ENCODE data around the gene PLXNC1. TPM values are rescaled to one million over a fixed set of nuclear protein-coding genes. Genes with fewer than 3 reads are reported as not detected.

PLXNC1 gene
- total RNA-seq, 2 experiments from 2014 or later = 4.0 to 5.6 TPM

GRCh38 chr12:94191811-94192210 lies 43.4 kb downstream of the PLXNC1 start:
- ChIA-PET POLR2A (no interaction called here), CTCF (no interaction called here)

- ChIA-PET POLR2A (no interaction called here), CTCF (interaction anchor here (1.2 kb wide), 1 partner anchor 12 kb away, joined by 3 read pairs; no protein-coding TSS in a partner anchor)
These were observed 44.1 kb downstream of the PLXNC1 start for GRCh38 chr12:94192506-94192905.

GRCh38 chr12:94193168-94193567 lies 44.8 kb downstream of the PLXNC1 start:
- CTCF ChIA-PET = interaction anchor here (1.2 kb wide), 1 partner anchor 12 kb away, joined by 3 read pairs; no protein-coding TSS in a partner anchor
- POLR2A ChIA-PET = no interaction called here

GRCh38 chr12:94195483-94195882 lies 47.1 kb downstream of the PLXNC1 start:
- POLR2A ChIA-PET = no interaction called here
- CTCF ChIA-PET = interaction anchor here (0.6 kb wide), 1 partner anchor 1400 kb away, joined by 3 read pairs; no protein-coding TSS in a partner anchor

GRCh38 chr12:94198469-94198868 lies 50.1 kb downstream of the PLXNC1 start:
- CTCF ChIA-PET = no interaction called here
- POLR2A ChIA-PET = interaction anchor here (0.6 kb wide), 1 partner anchor 13 kb away, joined by 8 read pairs; no protein-coding TSS in a partner anchor

- ChIA-PET POLR2A (interaction anchor here (0.6 kb wide), 1 partner anchor 13 kb away, joined by 8 read pairs; no protein-coding TSS in a partner anchor), CTCF (interaction anchor here (0.9 kb wide), 1 partner anchor 9 kb away, joined by 3 read pairs; no protein-coding TSS in a partner anchor)
These were observed 50.5 kb downstream of the PLXNC1 start for GRCh38 chr12:94198872-94199271.

- ChIA-PET POLR2A (no interaction called here), CTCF (interaction anchor here (0.9 to 1.7 kb wide), 2 partner anchors 8 to 10 kb away, joined by 3 to 5 read pairs; no protein-coding TSS in a partner anchor)
These were observed 51.7 kb downstream of the PLXNC1 start for GRCh38 chr12:94200069-94200468.

GRCh38 chr12:94200695-94201094 lies 52.3 kb downstream of the PLXNC1 start:
- ChIA-PET POLR2A (no interaction called here), CTCF (interaction anchor here (0.9 to 1.7 kb wide), 2 partner anchors 11 to 52 kb away, joined by 4 to 5 read pairs; partner anchors contain the start of gene PLXNC1)

GRCh38 chr12:94202245-94203180 lies 54.1 kb downstream of the PLXNC1 start:
- POLR2A ChIA-PET = interaction anchor here (0.5 kb wide), 1 partner anchor 697 kb away, joined by 11 read pairs; no protein-coding TSS in a partner anchor
- CTCF ChIA-PET = no interaction called here

GRCh38 chr12:94203181-94203546 lies 54.8 kb downstream of the PLXNC1 start:
- POLR2A ChIA-PET = interaction anchor here (0.5 kb wide), 1 partner anchor 698 kb away, joined by 11 read pairs; no protein-coding TSS in a partner anchor
- CTCF ChIA-PET = no interaction called here

- POLR2A ChIA-PET = interaction anchor here (0.5 kb wide), 1 partner anchor 9 kb away, joined by 4 read pairs; no protein-coding TSS in a partner anchor
- CTCF ChIA-PET = interaction anchor here (0.9 kb wide), 1 partner anchor 27 kb away, joined by 3 read pairs; no protein-coding TSS in a partner anchor
These were observed 55.4 kb downstream of the PLXNC1 start for GRCh38 chr12:94203796-94204195.

- ChIA-PET POLR2A (no interaction called here), CTCF (interaction anchor here (0.9 kb wide), 1 partner anchor 28 kb away, joined by 3 read pairs; no protein-coding TSS in a partner anchor)
These were observed 56.3 kb downstream of the PLXNC1 start for GRCh38 chr12:94204499-94205247.

- POLR2A ChIA-PET = no interaction called here
- CTCF ChIA-PET = interaction anchor here (1.0 kb wide), 1 partner anchor 57 kb away, joined by 3 read pairs; no protein-coding TSS in a partner anchor
These were observed 57.4 kb downstream of the PLXNC1 start for GRCh38 chr12:94205822-94206221.

GRCh38 chr12:94206886-94207285 lies 58.5 kb downstream of the PLXNC1 start:
- CTCF ChIA-PET = interaction anchor here (2.6 kb wide), 1 partner anchor 63 kb away, joined by 7 read pairs; no protein-coding TSS in a partner anchor
- POLR2A ChIA-PET = no interaction called here

- CTCF ChIA-PET = interaction anchor here (1.3 to 2.6 kb wide), 3 partner anchors 8 to 62 kb away, joined by 3 to 7 read pairs (median 6); partner anchors contain the start of gene PLXNC1
- POLR2A ChIA-PET = interaction anchor here (1.0 to 2.2 kb wide), 2 partner anchors 58 to 62 kb away, joined by 4 to 8 read pairs; no protein-coding TSS in a partner anchor
These were observed 59.1 kb downstream of the PLXNC1 start for GRCh38 chr12:94207467-94207848.

GRCh38 chr12:94207849-94208621 lies 59.7 kb downstream of the PLXNC1 start:
- CTCF ChIA-PET = interaction anchor here (0.8 to 2.6 kb wide), 4 partner anchors 9 to 62 kb away, joined by 3 to 7 read pairs (median 6); partner anchors contain the start of gene PLXNC1

GRCh38 chr12:94208622-94208966 lies 60.2 kb downstream of the PLXNC1 start:
- ChIA-PET CTCF (interaction anchor here (0.8 to 2.6 kb wide), 4 partner anchors 9 to 61 kb away, joined by 3 to 7 read pairs (median 6); partner anchors contain the start of gene PLXNC1), POLR2A (interaction anchor here (0.7 to 2.2 kb wide), 5 partner anchors 9 to 733 kb away, joined by 3 to 8 read pairs (median 5); no protein-coding TSS in a partner anchor)

More at GRCh38 chr12:94207849-94208621, 59.7 kb downstream of the PLXNC1 start:
- POLR2A ChIA-PET = interaction anchor here (0.9 to 2.2 kb wide), 5 partner anchors 10 to 251 kb away, joined by 3 to 8 read pairs (median 5); no protein-coding TSS in a partner anchor

GRCh38 chr12:94209240-94209639 lies 60.9 kb downstream of the PLXNC1 start:
- ChIA-PET POLR2A (interaction anchor here (0.7 to 2.2 kb wide), 3 partner anchors 9 to 732 kb away, joined by 3 to 8 read pairs (median 7); no protein-coding TSS in a partner anchor), CTCF (interaction anchor here (2.1 to 2.6 kb wide), 2 partner anchors 60 to 61 kb away, joined by 6 to 7 read pairs; partner anchors contain the start of gene PLXNC1)
